GM23338 (cell line): ENCODE results near the gene TULP4. TPM values are rescaled to one million over a fixed set of nuclear protein-coding genes. Genes with fewer than 3 reads are reported as not detected.

Experiments
- ATAC-seq: fragments of 200-7000 bp; cut with Tn5 transposase; 3 replicates; pipeline ENCODE4 v1.9.1; 2020
- DNase-seq: peaks from one replicate; pipeline ENCODE4 v3.0.0-alpha.2; 2015; ENCODE audit warnings: low spot score
- H2AFZ ChIP-seq: fragments of 200-600 bp; sonication (generic); 2 replicates; pipeline ENCODE4 v1.8.0; 2016; ENCODE audit warnings: antibody characterized with exemption, mild to moderate bottlenecking, moderate library complexity
- H3F3A ChIP-seq: fragments of 200-600 bp; sonication (generic); replicated peaks from 2 replicates; pipeline ENCODE4 v1.8.0; 2017; ENCODE audit warnings: antibody characterized with exemption, mixed run types, low read depth
- H3K27ac ChIP-seq: fragments of 200-600 bp; sonication (generic); 2 replicates; pipeline ENCODE4 v1.6.1; 2016; ENCODE audit warnings: low read depth
- H3K27me3 ChIP-seq: fragments of 200-600 bp; sonication (generic); 2 replicates; pipeline ENCODE4 v1.8.0; 2016; ENCODE audit warnings: mild to moderate bottlenecking, mixed run types, moderate library complexity; ENCODE audit not compliant: insufficient read depth
- H3K36me3 ChIP-seq: fragments of 200-600 bp; sonication (generic); 2 replicates; pipeline ENCODE4 v1.8.0; 2016; ENCODE audit warnings: mild to moderate bottlenecking; ENCODE audit not compliant: insufficient read depth
- H3K4me1 ChIP-seq: fragments of 200-600 bp; sonication (generic); 2 replicates; pipeline ENCODE4 v1.8.0; 2016; ENCODE audit warnings: mild to moderate bottlenecking, moderate library complexity; ENCODE audit not compliant: insufficient read depth
- H3K4me2 ChIP-seq: fragments of 200-600 bp; sonication (generic); 2 replicates; pipeline ENCODE4 v1.7.1; 2017; ENCODE audit warnings: mixed run types
- H3K4me3 ChIP-seq: fragments of 200-600 bp; sonication (generic); 2 replicates; pipeline ENCODE4 v1.6.1; 2016; ENCODE audit warnings: mixed run types
- H3K79me2 ChIP-seq: fragments of 200-600 bp; sonication (generic); replicated peaks from 2 replicates; pipeline ENCODE4 v1.8.0; 2017; ENCODE audit warnings: mild to moderate bottlenecking; ENCODE audit not compliant: insufficient read depth
- H3K9me2 ChIP-seq: fragments of 200-600 bp; sonication (generic); 2 replicates; pipeline ENCODE4 v1.8.0; 2017; ENCODE audit not compliant: insufficient read depth
- H4K20me1 ChIP-seq: fragments of 200-600 bp; sonication (generic); replicated peaks from 2 replicates; pipeline ENCODE4 v1.8.0; 2017; ENCODE audit warnings: mild to moderate bottlenecking; ENCODE audit not compliant: insufficient read depth
- H3K27ac Mint-ChIP-seq: 2 replicates; pipeline ENCODE4 v1.8.0; 2020; ENCODE audit warnings: inconsistent platforms, mild to moderate bottlenecking, moderate library complexity, mixed read lengths
- H3K27me3 Mint-ChIP-seq: 3 replicates; pipeline ENCODE4 v1.8.0; 2022; ENCODE audit warnings: low read depth, mild to moderate bottlenecking, moderate library complexity, mixed read lengths, inconsistent platforms; ENCODE audit not compliant: insufficient read depth, poor library complexity
- H3K36me3 Mint-ChIP-seq: 3 replicates; pipeline ENCODE4 v1.8.0; 2021; ENCODE audit warnings: low read depth, mild to moderate bottlenecking, inconsistent platforms, moderate library complexity, mixed read lengths
- H3K4me1 Mint-ChIP-seq: 3 replicates; pipeline ENCODE4 v1.8.0; 2020; ENCODE audit warnings: mild to moderate bottlenecking, inconsistent platforms, mixed read lengths
- H3K4me3 Mint-ChIP-seq: 3 replicates; pipeline ENCODE4 v1.8.0; 2021; ENCODE audit warnings: moderate library complexity, mild to moderate bottlenecking, inconsistent platforms, mixed read lengths
- H3K9me3 Mint-ChIP-seq: 3 replicates; pipeline ENCODE4 v1.8.0; 2020; ENCODE audit warnings: moderate library complexity, mild to moderate bottlenecking, inconsistent platforms, mixed read lengths
- CREB1 ChIP-seq: fragments of 250-450 bp; sonication (Bioruptor Pico); IDR thresholded peaks from 2 replicates; pipeline ENCODE4 v1.5.0; 2020; ENCODE audit warnings: low read depth, mild to moderate bottlenecking, moderate library complexity
- CTCF ChIP-seq, 2 experiments: fragments of 200-600 bp in 1 of 2; sonication (generic) in 1 of 2; conservative IDR thresholded peaks; 2 replicates each; pipeline versions ENCODE4 v1.5.1 to v1.6.1; 2016 to 2017; ENCODE audit warnings: antibody characterized with exemption in 2 of 2, low read depth in 2 of 2, mild to moderate bottlenecking in 2 of 2, moderate library complexity in 1 of 2
- EZH2 ChIP-seq: fragments of 200-600 bp; sonication (generic); IDR thresholded peaks from one replicate; pipeline ENCODE4 v1.8.0; 2017; ENCODE audit warnings: antibody characterized with exemption, mild to moderate bottlenecking, low read depth; ENCODE audit not compliant: unreplicated experiment
- EZH2phosphoT487 ChIP-seq: fragments of 200-600 bp; sonication (generic); IDR thresholded peaks from one replicate; pipeline ENCODE4 v1.8.1; 2018; ENCODE audit warnings: antibody characterized with exemption; ENCODE audit not compliant: unreplicated experiment
- JUNB ChIP-seq: IDR thresholded peaks from one replicate; pipeline ENCODE4 v1.6.1; 2016; ENCODE audit warnings: antibody characterized with exemption; ENCODE audit not compliant: unreplicated experiment
- NANOG ChIP-seq: IDR thresholded peaks from 2 replicates; pipeline ENCODE4 v1.6.1; 2016; ENCODE audit warnings: antibody characterized with exemption, borderline replicate concordance
- POLR2AphosphoS5 ChIP-seq: IDR thresholded peaks from 2 replicates; pipeline ENCODE4 v1.6.1; 2016; ENCODE audit warnings: antibody characterized with exemption, low read depth
- STAT1 ChIP-seq: IDR thresholded peaks from one replicate; pipeline ENCODE4 v1.6.1; 2016; ENCODE audit warnings: antibody characterized with exemption; ENCODE audit not compliant: unreplicated experiment
- ZNF114 ChIP-seq: fragments of 250-450 bp; sonication (Bioruptor Pico); IDR thresholded peaks from 2 replicates; pipeline ENCODE4 v1.5.0; 2020; ENCODE audit warnings: mild to moderate bottlenecking, moderate library complexity
- ZNF331 ChIP-seq: fragments of 250-450 bp; sonication (Bioruptor Pico); IDR thresholded peaks from 2 replicates; pipeline ENCODE4 v1.5.0; 2020; ENCODE audit warnings: low read depth, mild to moderate bottlenecking, moderate library complexity
- ZNF462 ChIP-seq: fragments of 250-450 bp; sonication (Bioruptor Pico); IDR thresholded peaks from 2 replicates; pipeline ENCODE4 v1.5.0; 2020; ENCODE audit warnings: mild to moderate bottlenecking, moderate library complexity
- polyA plus RNA-seq: library from polyadenylated mRNA; unstranded; fragments of >200 nt; fragmentation: Nextera tagmentation; extraction: Ambion mirVana; gene quantifications from 2 replicates; pipeline ENCODE4 v1.2.1, GENCODE V29; 2016
- total RNA-seq: library from RNA; depleted of rRNA; stranded (reverse); fragments of >200 nt; shearing (Covaris generic); gene quantifications from 2 replicates; pipeline ENCODE4 v1.2.3, GENCODE V29; 2014
- TF ChIP-seq, protein P1 (sequence below): IDR thresholded peaks from 2 replicates; pipeline ENCODE4 v1.6.1; 2016; ENCODE audit warnings: antibody characterized with exemption
- TF ChIP-seq, protein P2 (sequence below): IDR thresholded peaks from one replicate; pipeline ENCODE4 v1.6.1; 2018; ENCODE audit warnings: antibody characterized with exemption; ENCODE audit not compliant: unreplicated experiment

Gene TULP4
- total and polyA plus RNA-seq, 2 experiments from 2014 or later, result 31.2 to 50.2 TPM

DNA sequence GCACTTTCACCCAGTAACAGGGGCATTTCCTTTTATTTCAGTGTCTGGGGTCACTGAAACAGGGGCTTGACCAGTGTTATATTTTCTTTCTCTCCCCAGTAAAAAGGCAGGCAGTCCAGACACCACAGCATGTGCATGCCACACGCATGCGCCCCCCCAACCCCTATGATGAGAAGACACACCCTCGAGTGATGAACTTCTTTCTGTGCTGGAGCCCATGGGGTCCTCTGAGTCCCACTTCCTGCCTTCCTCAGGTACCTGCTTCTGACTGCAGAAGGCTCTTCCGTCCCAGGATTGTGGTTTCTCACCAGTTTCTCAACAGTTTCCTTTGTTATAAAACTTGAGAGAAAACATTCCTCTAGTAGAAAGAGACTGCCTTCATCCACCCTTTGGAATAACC lies 201.9 kb downstream of the TULP4 start:
- ATAC-seq, result no peak
- Mint-ChIP-seq H3K36me3 (no peaks in the 10 kb centered on the region), H3K27ac (no peak overlapping the region), H3K9me3 (no peaks in the 10 kb centered on the region), H3K4me3 (no peak overlapping the region), H3K27me3 (peaks cover 33% of the 10 kb centered on the region), H3K4me1 (peaks cover 19% of the 10 kb centered on the region)
- H3F3A ChIP-seq, result 0 out of 2 replicates have a peak, but pooled peaks cover 7% of the 10 kb centered on the region
- H3K36me3 ChIP-seq, result no peaks in the 10 kb centered on the region
- no peaks in the 10 kb centered on the region for H4K20me1 ChIP-seq
- no peak for DNase-seq
- H3K79me2 ChIP-seq, result no peaks in the 10 kb centered on the region
- TF ChIP-seq, protein P1, sequence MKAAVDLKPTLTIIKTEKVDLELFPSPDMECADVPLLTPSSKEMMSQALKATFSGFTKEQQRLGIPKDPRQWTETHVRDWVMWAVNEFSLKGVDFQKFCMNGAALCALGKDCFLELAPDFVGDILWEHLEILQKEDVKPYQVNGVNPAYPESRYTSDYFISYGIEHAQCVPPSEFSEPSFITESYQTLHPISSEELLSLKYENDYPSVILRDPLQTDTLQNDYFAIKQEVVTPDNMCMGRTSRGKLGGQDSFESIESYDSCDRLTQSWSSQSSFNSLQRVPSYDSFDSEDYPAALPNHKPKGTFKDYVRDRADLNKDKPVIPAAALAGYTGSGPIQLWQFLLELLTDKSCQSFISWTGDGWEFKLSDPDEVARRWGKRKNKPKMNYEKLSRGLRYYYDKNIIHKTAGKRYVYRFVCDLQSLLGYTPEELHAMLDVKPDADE, result no peak
- TF ChIP-seq, protein P2, sequence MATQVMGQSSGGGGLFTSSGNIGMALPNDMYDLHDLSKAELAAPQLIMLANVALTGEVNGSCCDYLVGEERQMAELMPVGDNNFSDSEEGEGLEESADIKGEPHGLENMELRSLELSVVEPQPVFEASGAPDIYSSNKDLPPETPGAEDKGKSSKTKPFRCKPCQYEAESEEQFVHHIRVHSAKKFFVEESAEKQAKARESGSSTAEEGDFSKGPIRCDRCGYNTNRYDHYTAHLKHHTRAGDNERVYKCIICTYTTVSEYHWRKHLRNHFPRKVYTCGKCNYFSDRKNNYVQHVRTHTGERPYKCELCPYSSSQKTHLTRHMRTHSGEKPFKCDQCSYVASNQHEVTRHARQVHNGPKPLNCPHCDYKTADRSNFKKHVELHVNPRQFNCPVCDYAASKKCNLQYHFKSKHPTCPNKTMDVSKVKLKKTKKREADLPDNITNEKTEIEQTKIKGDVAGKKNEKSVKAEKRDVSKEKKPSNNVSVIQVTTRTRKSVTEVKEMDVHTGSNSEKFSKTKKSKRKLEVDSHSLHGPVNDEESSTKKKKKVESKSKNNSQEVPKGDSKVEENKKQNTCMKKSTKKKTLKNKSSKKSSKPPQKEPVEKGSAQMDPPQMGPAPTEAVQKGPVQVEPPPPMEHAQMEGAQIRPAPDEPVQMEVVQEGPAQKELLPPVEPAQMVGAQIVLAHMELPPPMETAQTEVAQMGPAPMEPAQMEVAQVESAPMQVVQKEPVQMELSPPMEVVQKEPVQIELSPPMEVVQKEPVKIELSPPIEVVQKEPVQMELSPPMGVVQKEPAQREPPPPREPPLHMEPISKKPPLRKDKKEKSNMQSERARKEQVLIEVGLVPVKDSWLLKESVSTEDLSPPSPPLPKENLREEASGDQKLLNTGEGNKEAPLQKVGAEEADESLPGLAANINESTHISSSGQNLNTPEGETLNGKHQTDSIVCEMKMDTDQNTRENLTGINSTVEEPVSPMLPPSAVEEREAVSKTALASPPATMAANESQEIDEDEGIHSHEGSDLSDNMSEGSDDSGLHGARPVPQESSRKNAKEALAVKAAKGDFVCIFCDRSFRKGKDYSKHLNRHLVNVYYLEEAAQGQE, result no peak
- TF ChIP-seq STAT1 (no peak), ZNF462 (CRISPR knock-in tag) (no peak), JUNB (no peak), EZH2 (no peak), ZNF114 (CRISPR knock-in tag) (no peak), CTCF (conservative IDR thresholded peaks at IDR 0.05; ENCODE audit: low read depth in 2 of 2) (no peak), ZNF331 (no peak), CREB1 (CRISPR knock-in tag) (no peak), EZH2phosphoT487 (no peak), NANOG (no peak), POLR2AphosphoS5 (no peak)
- no peak overlapping the region for H3K27ac ChIP-seq
- H2AFZ ChIP-seq, result no peak overlapping the region
- H3K4me1 ChIP-seq, result peaks cover 6% of the 10 kb centered on the region; the same call in 1 of the 2 replicates
- H3K9me2 ChIP-seq, result no peaks in the 10 kb centered on the region
- H3K27me3 ChIP-seq, result peaks cover 19% of the 10 kb centered on the region
- H3K4me2 ChIP-seq, result no peak overlapping the region
- H3K4me3 ChIP-seq, result no peak overlapping the region
